Uterus (tissue), 4 donors: ENCODE data around the gene SLC44A4. TPM values are rescaled to one million over a fixed set of nuclear protein-coding genes. Genes with fewer than 3 reads are reported as not detected.
"Not testable (repeated sequence)": the region's sequence is repeated elsewhere in the genome, so short reads cannot be mapped to it uniquely, and the experiment has no call there.

Experiments
- DNase-seq, 2 donors: peaks; one replicate each; pipeline ENCODE4 v3.0.0-alpha.2; 2019 to 2020
- H3K27ac ChIP-seq, 2 donors: fragments of 200-600 bp; sonication (generic); 1 replicate in 1 of 2; 2 replicates in 1 of 2; pipeline ENCODE4 v1.5.1; 2016 to 2018
- H3K27me3 ChIP-seq, 2 donors: fragments of 200-600 bp; sonication (generic); one replicate each; pipeline ENCODE4 v1.5.1; 2018 to 2019; ENCODE audit warnings: control low read depth in 1 of 2
- H3K36me3 ChIP-seq, 2 donors: fragments of 200-600 bp; sonication (generic); one replicate each; pipeline ENCODE4 v1.5.1; 2019; ENCODE audit warnings: control low read depth in 1 of 2
- H3K4me1 ChIP-seq, 2 donors: fragments of 200-600 bp; sonication (generic); one replicate each; pipeline ENCODE4 v1.5.1; 2018 to 2019; ENCODE audit warnings: control low read depth in 1 of 2
- H3K4me3 ChIP-seq, 2 donors: fragments of 200-600 bp; sonication (generic); 1 replicate in 1 of 2; 2 replicates in 1 of 2; pipeline ENCODE4 v1.5.1; 2018 to 2019; ENCODE audit warnings: mild to moderate bottlenecking in 1 of 2
- H3K9me3 ChIP-seq, 2 donors: fragments of 200-600 bp; sonication (generic); one replicate each; pipeline ENCODE4 v1.5.1; 2019; ENCODE audit warnings: control low read depth in 1 of 2
- POLR2A ChIP-seq, 2 donors: fragments of 450-650 bp; IDR thresholded peaks; one replicate each; pipeline ENCODE4 v1.6.1; 2016; ENCODE audit warnings: antibody characterized with exemption in 2 of 2, mild to moderate bottlenecking in 1 of 2, moderate library complexity in 1 of 2
- intact Hi-C: fragments of 100-400 bp; cut with DNase I; formaldehyde crosslinking; loops from one replicate; pipeline ENCODE4 v1.15.1; 2023; ENCODE audit warnings: low total_unique reads
- total RNA-seq, 4 donors: library from RNA; depleted of rRNA in 3 of 4; stranded (reverse); fragments of >200 nt in 3 of 4; gene quantifications; one replicate each; pipeline versions ENCODE4 v1.1.0 to v1.2.4, GENCODE V29; 2014 to 2023
- TF ChIP-seq, protein P1 (sequence below), 4 experiments: fragments of 200-600 bp in 2 of 4; fragments of 450-650 bp in 2 of 4; sonication (generic) in 2 of 4; IDR thresholded peaks; one replicate each; pipeline ENCODE4 v1.5.1; 2016 to 2019; ENCODE audit warnings: antibody characterized with exemption in 4 of 4, mild to moderate bottlenecking in 2 of 4, moderate library complexity in 1 of 4
- donor health status: DM: yes; HTN: yes; CAD: no.

The SLC44A4 gene
- total RNA-seq, 4 donors from 2014 or later: 5.0 to 46.1 (median 5.8) TPM

DNA sequence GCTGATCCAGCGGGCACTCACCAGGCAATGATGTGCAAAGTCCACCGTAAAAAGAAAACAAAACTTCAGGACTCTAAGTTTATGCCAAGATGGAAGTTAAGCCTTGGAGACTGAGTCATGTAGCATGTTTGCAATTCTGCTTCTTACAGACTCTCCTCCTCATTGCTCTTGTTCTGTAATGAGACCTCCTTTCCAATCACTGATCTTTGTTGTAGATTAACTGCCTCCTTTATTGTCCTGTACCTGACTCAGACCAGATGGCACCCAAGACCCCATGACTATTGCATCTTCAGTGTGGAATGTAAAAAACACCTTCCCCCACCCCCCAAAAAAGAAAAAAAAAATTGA, 27.3 kb downstream of the SLC44A4 start:
- Histone ChIP-seq H3K4me3 (no peak overlapping the region), H3K36me3 (no peaks in the 10 kb centered on the region), H3K27ac (no peak overlapping the region), H3K4me1 (no peaks in the 10 kb centered on the region), H3K9me3 (no peaks in the 10 kb centered on the region), H3K27me3 (no peaks in the 10 kb centered on the region)
- TF ChIP-seq POLR2A (IDR thresholded peaks at IDR 0.05): no peak
- TF ChIP-seq, protein P1, sequence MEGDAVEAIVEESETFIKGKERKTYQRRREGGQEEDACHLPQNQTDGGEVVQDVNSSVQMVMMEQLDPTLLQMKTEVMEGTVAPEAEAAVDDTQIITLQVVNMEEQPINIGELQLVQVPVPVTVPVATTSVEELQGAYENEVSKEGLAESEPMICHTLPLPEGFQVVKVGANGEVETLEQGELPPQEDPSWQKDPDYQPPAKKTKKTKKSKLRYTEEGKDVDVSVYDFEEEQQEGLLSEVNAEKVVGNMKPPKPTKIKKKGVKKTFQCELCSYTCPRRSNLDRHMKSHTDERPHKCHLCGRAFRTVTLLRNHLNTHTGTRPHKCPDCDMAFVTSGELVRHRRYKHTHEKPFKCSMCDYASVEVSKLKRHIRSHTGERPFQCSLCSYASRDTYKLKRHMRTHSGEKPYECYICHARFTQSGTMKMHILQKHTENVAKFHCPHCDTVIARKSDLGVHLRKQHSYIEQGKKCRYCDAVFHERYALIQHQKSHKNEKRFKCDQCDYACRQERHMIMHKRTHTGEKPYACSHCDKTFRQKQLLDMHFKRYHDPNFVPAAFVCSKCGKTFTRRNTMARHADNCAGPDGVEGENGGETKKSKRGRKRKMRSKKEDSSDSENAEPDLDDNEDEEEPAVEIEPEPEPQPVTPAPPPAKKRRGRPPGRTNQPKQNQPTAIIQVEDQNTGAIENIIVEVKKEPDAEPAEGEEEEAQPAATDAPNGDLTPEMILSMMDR (IDR thresholded peaks at IDR 0.05): no peak
- no peak for DNase-seq
- intact Hi-C loops: no loop called here

DNA sequence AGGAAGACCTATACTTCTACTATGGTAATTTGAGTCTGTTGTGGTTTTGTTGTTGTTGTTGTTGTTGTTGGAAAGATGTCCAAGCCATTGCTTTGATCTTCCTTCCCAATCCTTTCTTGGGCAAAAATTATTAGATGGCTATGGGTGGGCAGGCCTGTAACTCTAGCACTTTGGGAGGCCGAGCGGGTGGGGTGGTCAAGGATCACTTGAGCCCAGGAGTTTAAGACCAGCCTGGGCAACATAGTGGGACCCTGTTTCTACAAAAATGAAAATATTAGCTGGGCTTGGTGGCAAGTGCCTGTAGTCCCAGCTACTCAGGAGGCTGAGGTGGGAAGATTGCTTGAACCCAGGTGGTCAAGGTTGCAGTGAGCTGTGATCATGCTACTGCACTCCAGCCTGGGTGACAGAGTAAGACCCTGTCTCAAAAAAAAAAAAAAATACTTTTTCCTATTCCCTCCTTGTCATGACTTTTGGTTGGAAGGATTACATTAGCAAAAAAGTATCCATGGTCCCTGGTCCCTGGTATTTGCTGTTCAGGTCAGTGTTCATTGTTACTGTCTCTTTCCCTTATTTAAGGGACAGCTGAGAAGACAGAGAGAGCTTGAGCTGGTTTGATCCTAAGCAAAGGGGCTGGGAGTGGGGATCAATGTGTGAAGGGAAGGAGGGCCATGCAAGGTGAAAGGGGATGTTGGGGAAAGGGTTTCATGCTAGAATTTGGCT, 27.9 kb downstream of the SLC44A4 start:
- DNase-seq: no peak
- H3K36me3 ChIP-seq: no peaks in the 10 kb centered on the region
- no peak overlapping the region for H3K27ac ChIP-seq
- H3K4me3 ChIP-seq: no peak overlapping the region
- intact Hi-C loops: no loop called here
- no peaks in the 10 kb centered on the region for H3K27me3 ChIP-seq
- H3K4me1 ChIP-seq: no peaks in the 10 kb centered on the region
- H3K9me3 ChIP-seq: no peaks in the 10 kb centered on the region
- no peak for TF ChIP-seq POLR2A (IDR thresholded peaks at IDR 0.05)
- TF ChIP-seq, protein P1 (IDR thresholded peaks at IDR 0.05): no peak

DNA sequence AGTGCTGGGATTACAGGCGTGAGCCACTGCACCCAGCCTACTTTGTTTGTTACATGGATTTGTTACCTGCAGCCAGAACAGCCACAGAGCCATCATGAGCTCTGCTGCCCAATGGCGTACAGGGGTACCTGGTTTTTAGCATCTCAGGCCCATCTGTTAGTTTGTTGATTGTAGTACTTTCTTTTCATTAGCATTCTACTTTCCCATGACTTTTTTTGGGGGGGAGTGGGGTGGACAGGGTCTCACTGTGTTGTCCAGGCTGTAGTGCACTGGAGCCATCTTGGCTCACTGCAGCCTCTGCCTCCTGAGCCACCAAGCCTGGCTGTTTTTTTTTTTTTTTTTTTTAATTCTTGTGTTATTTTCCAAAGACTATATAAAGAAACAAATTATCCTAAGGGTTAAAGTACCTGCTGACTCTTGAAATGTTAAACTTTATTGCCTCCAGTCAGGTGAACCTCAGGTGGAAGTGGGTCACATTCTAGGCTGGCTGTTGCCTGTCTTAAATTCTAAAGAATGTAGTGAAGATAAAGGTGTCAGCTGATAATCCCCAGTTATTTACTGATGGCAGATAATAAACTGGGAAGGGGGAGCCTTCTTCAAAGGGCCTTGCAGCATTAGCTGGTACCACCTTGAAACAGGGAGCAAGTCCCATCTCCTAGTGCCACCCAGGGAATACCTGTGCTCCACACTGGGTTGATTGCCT, 31.4 kb downstream of the SLC44A4 start:
- H3K9me3 ChIP-seq: no peaks in the 10 kb centered on the region
- no peaks in the 10 kb centered on the region for H3K4me1 ChIP-seq
- intact Hi-C loops: no loop called here
- H3K27me3 ChIP-seq: no peaks in the 10 kb centered on the region
- H3K36me3 ChIP-seq: no peaks in the 10 kb centered on the region
- no peak for TF ChIP-seq POLR2A (IDR thresholded peaks at IDR 0.05)
- TF ChIP-seq, protein P1 (IDR thresholded peaks at IDR 0.05): no peak
- no peak overlapping the region for H3K27ac ChIP-seq
- no peak for DNase-seq
- H3K4me3 ChIP-seq: no peak overlapping the region

DNA sequence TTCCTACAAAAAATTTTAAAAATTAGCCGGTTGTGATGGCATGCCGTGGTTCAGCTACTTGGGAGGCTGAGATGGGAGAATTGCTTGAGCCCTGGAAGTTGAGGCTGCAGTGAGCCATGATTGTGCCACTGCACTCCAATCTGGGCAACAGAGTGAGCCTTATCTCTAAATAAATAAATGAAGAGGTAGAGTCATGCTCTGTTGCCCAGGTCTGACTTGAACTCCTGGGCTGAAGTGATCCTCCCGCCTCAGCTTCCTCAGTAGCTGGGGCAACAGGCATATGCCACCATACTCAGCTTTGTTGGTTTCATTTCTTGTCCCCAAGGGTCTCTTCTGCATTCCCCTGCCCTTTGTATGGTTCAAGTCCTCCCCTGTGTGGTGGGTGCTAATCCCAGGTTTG, 34.3 kb downstream of the SLC44A4 start:
- Histone ChIP-seq H3K4me1 (no peaks in the 10 kb centered on the region), H3K27me3 (no peaks in the 10 kb centered on the region), H3K27ac (no peak overlapping the region), H3K4me3 (no peak overlapping the region), H3K9me3 (no peaks in the 10 kb centered on the region), H3K36me3 (no peaks in the 10 kb centered on the region)
- TF ChIP-seq, protein P1 (IDR thresholded peaks at IDR 0.05): no peak
- no peak for TF ChIP-seq POLR2A (IDR thresholded peaks at IDR 0.05)
- intact Hi-C loops: no loop called here
- no peak for DNase-seq

DNA sequence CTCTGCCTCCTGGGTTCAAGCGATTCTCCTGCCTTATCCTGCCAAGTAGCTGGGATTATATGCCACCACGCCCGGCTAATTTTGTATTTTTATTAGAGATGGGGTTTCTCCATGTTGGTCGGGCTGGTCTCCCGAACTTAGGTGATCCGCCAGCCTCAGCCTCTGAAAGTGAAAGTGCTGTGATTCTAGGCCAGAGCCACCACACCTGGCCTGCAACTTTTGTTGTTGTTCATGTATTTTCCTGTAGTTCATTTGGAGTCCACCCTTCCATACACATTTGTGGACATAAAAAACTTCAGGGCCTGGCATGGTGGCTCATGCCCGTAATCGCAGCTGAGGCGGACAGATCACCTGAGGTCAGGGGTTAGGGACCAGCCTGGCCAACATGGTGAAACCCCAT, 36.7 kb downstream of the SLC44A4 start:
- no peak overlapping the region for H3K4me3 ChIP-seq
- H3K4me1 ChIP-seq: peaks cover 0 to 6% of the 10 kb centered on the region in 2 donors
- no peak for DNase-seq
- TF ChIP-seq POLR2A (IDR thresholded peaks at IDR 0.05): no peak
- TF ChIP-seq, protein P1 (IDR thresholded peaks at IDR 0.05): no peak
- H3K27me3 ChIP-seq: no peaks in the 10 kb centered on the region
- intact Hi-C loops: no loop called here
- no peak overlapping the region for H3K27ac ChIP-seq
- no peaks in the 10 kb centered on the region for H3K36me3 ChIP-seq
- no peaks in the 10 kb centered on the region for H3K9me3 ChIP-seq

DNA sequence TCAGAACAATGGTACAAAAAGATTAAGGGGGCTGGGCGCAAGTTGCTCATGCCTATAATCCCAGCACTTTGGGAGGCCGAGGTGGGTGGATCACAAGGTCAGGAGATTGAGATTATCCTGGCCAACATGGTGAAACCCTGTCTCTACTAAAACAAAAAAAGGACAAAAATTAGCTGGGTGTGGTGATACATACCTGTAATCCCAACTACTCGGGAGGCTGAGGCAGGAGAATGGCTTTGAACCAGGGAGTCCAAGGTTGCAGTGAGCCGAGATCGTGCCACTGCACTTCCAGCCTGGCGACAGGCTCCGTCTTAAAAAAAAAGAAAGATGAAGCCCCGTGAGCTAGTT, 39.0 kb downstream of the SLC44A4 start:
- DNase-seq: not testable (repeated sequence)

More for the DNA sequence above, 39.0 kb downstream of the SLC44A4 start:
- H3K9me3 ChIP-seq, H3K36me3 ChIP-seq, H3K4me3 ChIP-seq, H3K27ac ChIP-seq, intact Hi-C loops, H3K27me3 ChIP-seq: not testable (repeated sequence)
- peaks cover 0 to 12% of the 10 kb centered on the region in 2 donors for H3K4me1 ChIP-seq
